Esophagus squamous epithelium (tissue), 5 donors: ENCODE data around the gene GSAP. TPM values are rescaled to one million over a fixed set of nuclear protein-coding genes. Genes with fewer than 3 reads are reported as not detected.
A peak's percentile ranks its signal among the peaks of the same experiment; 100 is the strongest.

Source experiments
- DNase-seq: peaks from one replicate; lab custom pipeline; 2025; lab: John Stamatoyannopoulos, UW
- H3K27ac ChIP-seq, 4 donors: fragments of 200-600 bp; sonication (generic); one replicate each; pipeline ENCODE4 v1.5.1; 2016 to 2019; ENCODE audit warnings: mild to moderate bottlenecking in 1 of 4
- H3K27me3 ChIP-seq, 4 donors: fragments of 200-600 bp; sonication (generic); 1 replicate in 3 of 4; 2 replicates in 1 of 4; pipeline versions ENCODE4 v1.5.1 to v1.6.0; 2017 to 2021; ENCODE audit warnings: antibody characterized with exemption in 1 of 4
- H3K36me3 ChIP-seq, 3 donors: fragments of 200-600 bp; sonication (generic); one replicate each; pipeline ENCODE4 v1.5.1; 2016 to 2019
- H3K4me1 ChIP-seq, 3 donors: fragments of 200-600 bp; sonication (generic); one replicate each; pipeline ENCODE4 v1.5.1; 2017 to 2019
- H3K4me3 ChIP-seq, 4 donors: fragments of 200-600 bp; sonication (generic); 1 replicate in 3 of 4; 2 replicates in 1 of 4; pipeline ENCODE4 v1.5.1; 2016 to 2019; ENCODE audit warnings: mild to moderate bottlenecking in 2 of 4, moderate library complexity in 1 of 4
- H3K9me3 ChIP-seq, 3 donors: fragments of 200-600 bp; sonication (generic); one replicate each; pipeline ENCODE4 v1.5.1; 2016 to 2019
- CTCF ChIP-seq, 6 experiments: fragments of 450-650 bp in 4 of 6; fragments of 200-600 bp in 2 of 6; sonication (generic) in 2 of 6; IDR thresholded peaks; one replicate each; pipeline ENCODE4 v1.5.1; 2016 to 2019; ENCODE audit warnings: antibody characterized with exemption in 6 of 6, mild to moderate bottlenecking in 4 of 6, moderate library complexity in 4 of 6
- POLR2A ChIP-seq, 4 donors: fragments of 450-650 bp; IDR thresholded peaks; one replicate each; pipeline ENCODE4 v1.6.1; 2017; ENCODE audit warnings: antibody characterized with exemption in 4 of 4, mild to moderate bottlenecking in 4 of 4, moderate library complexity in 3 of 4
- WGBS, 2 donors: methylation state at CpG; one replicate each; pipeline ENCODE4 v1.1.5; 2018; 5-methylcytosine and 5-hydroxymethylcytosine counted together
- intact Hi-C: fragments of 100-400 bp; cut with DNase I; formaldehyde crosslinking; loops from one replicate; pipeline ENCODE4 v1.15.0; 2022
- total RNA-seq, 4 donors: library from RNA; depleted of rRNA; stranded (reverse); fragments of >200 nt; gene quantifications; one replicate each; pipeline ENCODE4 v1.1.0, GENCODE V29; 2016
- donor health status: DM: yes; HTN: yes; CAD: no.

The GSAP gene
- total RNA-seq, 4 donors from 2014 or later, result 5.7 to 22.5 (median 10.8) TPM

GRCh38 chr7:77368974-77369373, 47.2 kb downstream of the GSAP start:
- H3K27ac ChIP-seq, result no peak overlapping the region
- no peaks in the 10 kb centered on the region for H3K9me3 ChIP-seq
- WGBS, 2 donors, result 75 to 81% methylated on average over 2 of the region's 2 CpGs
- H3K27me3 ChIP-seq, result no peaks in the 10 kb centered on the region
- peaks cover 0 to 45% (median 0%) of the 10 kb centered on the region in 3 donors for H3K36me3 ChIP-seq
- H3K4me1 ChIP-seq, result no peaks in the 10 kb centered on the region
- DNase-seq, result no peak
- no peak overlapping the region for H3K4me3 ChIP-seq
- intact Hi-C loops, result no loop called here
- TF ChIP-seq CTCF (IDR thresholded peaks at IDR 0.05), result peak in 1 of 6 experiments; percentile 17
- TF ChIP-seq POLR2A (IDR thresholded peaks at IDR 0.05), result no peak

- Histone ChIP-seq H3K27me3 (no peaks in the 10 kb centered on the region), H3K9me3 (no peaks in the 10 kb centered on the region), H3K36me3 (peaks cover 0 to 35% (median 0%) of the 10 kb centered on the region in 3 donors), H3K4me1 (no peaks in the 10 kb centered on the region), H3K4me3 (no peak overlapping the region), H3K27ac (no peak overlapping the region)
- DNase-seq, result no peak
- no peak for TF ChIP-seq POLR2A (IDR thresholded peaks at IDR 0.05)
- no peak for TF ChIP-seq CTCF (IDR thresholded peaks at IDR 0.05)
- intact Hi-C loops, result no loop called here
- WGBS, 2 donors, result 91 to 92% methylated on average over 4 of the region's 4 CpGs
These were observed 48.2 kb downstream of the GSAP start for GRCh38 chr7:77367976-77368375.

GRCh38 chr7:77362905-77363304, 53.2 kb downstream of the GSAP start:
- H3K27ac ChIP-seq, result no peak overlapping the region
- no peak overlapping the region for H3K4me3 ChIP-seq
- intact Hi-C loops, result no loop called here
- H3K9me3 ChIP-seq, result no peaks in the 10 kb centered on the region
- no peak for DNase-seq
- peaks cover 0 to 4% (median 0%) of the 10 kb centered on the region in 3 donors for H3K36me3 ChIP-seq
- TF ChIP-seq POLR2A (IDR thresholded peaks at IDR 0.05), result no peak
- TF ChIP-seq CTCF (IDR thresholded peaks at IDR 0.05), result no peak
- WGBS, 2 donors, result 55 to 67% methylated on average over 1 of the region's 1 CpG
- no peaks in the 10 kb centered on the region for H3K4me1 ChIP-seq
- H3K27me3 ChIP-seq, result no peaks in the 10 kb centered on the region

GRCh38 chr7:77360969-77361368, 55.2 kb downstream of the GSAP start:
- H3K4me3 ChIP-seq, result no peak overlapping the region
- TF ChIP-seq POLR2A (IDR thresholded peaks at IDR 0.05), result no peak
- no peak for TF ChIP-seq CTCF (IDR thresholded peaks at IDR 0.05)
- H3K27me3 ChIP-seq, result no peaks in the 10 kb centered on the region
- no peak for DNase-seq
- no peak overlapping the region for H3K27ac ChIP-seq
- 89 to 100% methylated on average over 3 of the region's 3 CpGs for WGBS, 2 donors
- H3K36me3 ChIP-seq, result peaks cover 0 to 6% (median 0%) of the 10 kb centered on the region in 3 donors
- H3K4me1 ChIP-seq, result no peaks in the 10 kb centered on the region
- intact Hi-C loops, result no loop called here
- H3K9me3 ChIP-seq, result no peaks in the 10 kb centered on the region

GRCh38 chr7:77360104-77360503, 56.0 kb downstream of the GSAP start:
- no peak overlapping the region for H3K27ac ChIP-seq

More at GRCh38 chr7:77360104-77360503, 56.0 kb downstream of the GSAP start:
- no peaks in the 10 kb centered on the region for H3K9me3 ChIP-seq
- no peaks in the 10 kb centered on the region for H3K4me1 ChIP-seq
- intact Hi-C loops, result no loop called here
- TF ChIP-seq CTCF (IDR thresholded peaks at IDR 0.05), result no peak
- TF ChIP-seq POLR2A (IDR thresholded peaks at IDR 0.05), result no peak
- no peak overlapping the region for H3K4me3 ChIP-seq
- H3K36me3 ChIP-seq, result peaks cover 0 to 6% (median 0%) of the 10 kb centered on the region in 3 donors
- 65 to 72% methylated on average over 1 of the region's 1 CpG for WGBS, 2 donors
- no peak for DNase-seq
- H3K27me3 ChIP-seq, result no peaks in the 10 kb centered on the region
